Non-pigmented ciliary epithelial cell (primary cell): ENCODE results near the gene TUBGCP2.

Experiments used
- DNase-seq: peaks from one replicate; pipeline ENCODE4 v3.0.0-alpha.2; 2010; ENCODE audit warnings: low read depth

TUBGCP2 gene

GRCh38 chr10:133306097-133306476 is 2.6 kb downstream of the TUBGCP2 start:
- DNase-seq = no peak

- no peak for DNase-seq
Observed at GRCh38 chr10:133303206-133303605, 5.5 kb downstream of the TUBGCP2 start.

GRCh38 chr10:133302230-133302629 is 6.4 kb downstream of the TUBGCP2 start:
- DNase-seq = no peak

- no peak for DNase-seq
Observed at GRCh38 chr10:133299738-133300137, 8.9 kb downstream of the TUBGCP2 start.

- DNase-seq = no peak
Observed at GRCh38 chr10:133299224-133299623, 9.4 kb downstream of the TUBGCP2 start.

- DNase-seq = no peak
Observed at GRCh38 chr10:133298466-133298865, 10.2 kb downstream of the TUBGCP2 start.

- no peak for DNase-seq
Observed at GRCh38 chr10:133297504-133297903, 11.2 kb downstream of the TUBGCP2 start.

GRCh38 chr10:133295426-133296320 is 13.0 kb downstream of the TUBGCP2 start:
- no peak for DNase-seq

- DNase-seq = no peak
Observed at GRCh38 chr10:133294189-133294588, 14.5 kb downstream of the TUBGCP2 start.

GRCh38 chr10:133293810-133294119 is 14.9 kb downstream of the TUBGCP2 start:
- no peak for DNase-seq

GRCh38 chr10:133292919-133293809 is 15.5 kb downstream of the TUBGCP2 start:
- peak; percentile 19 for DNase-seq

GRCh38 chr10:133289761-133290160 is 18.9 kb downstream of the TUBGCP2 start:
- DNase-seq = no peak

- no peak for DNase-seq
Observed at GRCh38 chr10:133287832-133288500, 20.7 kb downstream of the TUBGCP2 start.

GRCh38 chr10:133286366-133286765 is 22.3 kb downstream of the TUBGCP2 start:
- no peak for DNase-seq

- DNase-seq = no peak
Observed at GRCh38 chr10:133285217-133285616, 23.5 kb downstream of the TUBGCP2 start.

GRCh38 chr10:133283931-133284330 is 24.7 kb downstream of the TUBGCP2 start:
- DNase-seq = no peak

GRCh38 chr10:133282846-133283390 is 25.8 kb downstream of the TUBGCP2 start:
- DNase-seq = no peak

GRCh38 chr10:133281628-133282372 is 26.9 kb downstream of the TUBGCP2 start:
- DNase-seq = no peak

GRCh38 chr10:133281084-133281483 is 27.6 kb downstream of the TUBGCP2 start:
- DNase-seq = no peak

- DNase-seq = no peak
Observed at GRCh38 chr10:133280391-133281059, 28.1 kb downstream of the TUBGCP2 start.
